Stomach (tissue), 4 donors: ENCODE results near the gene OGFR.

ENCODE experiments used
- EP300 ChIP-seq: sonication (generic); formaldehyde crosslinking; IDR thresholded peaks from one replicate; pipeline ENCODE4 v1.6.1; 2017; ENCODE audit warnings: antibody characterized with exemption
- POLR2A ChIP-seq, 4 donors: fragments of 450-650 bp; IDR thresholded peaks; one replicate each; pipeline ENCODE4 v1.6.1; 2016; ENCODE audit warnings: antibody characterized with exemption in 4 of 4, control low read depth in 2 of 4, mild to moderate bottlenecking in 1 of 4, moderate library complexity in 1 of 4
- TF ChIP-seq, protein P1 (sequence below), 7 experiments: fragments of 450-650 bp in 4 of 7; fragments of 200-600 bp in 3 of 7; sonication (generic) in 3 of 7; IDR thresholded peaks; one replicate each; pipeline ENCODE4 v1.5.1; 2016 to 2019; ENCODE audit warnings: antibody characterized with exemption in 7 of 7, control low read depth in 2 of 7, mild to moderate bottlenecking in 1 of 7

DNA sequence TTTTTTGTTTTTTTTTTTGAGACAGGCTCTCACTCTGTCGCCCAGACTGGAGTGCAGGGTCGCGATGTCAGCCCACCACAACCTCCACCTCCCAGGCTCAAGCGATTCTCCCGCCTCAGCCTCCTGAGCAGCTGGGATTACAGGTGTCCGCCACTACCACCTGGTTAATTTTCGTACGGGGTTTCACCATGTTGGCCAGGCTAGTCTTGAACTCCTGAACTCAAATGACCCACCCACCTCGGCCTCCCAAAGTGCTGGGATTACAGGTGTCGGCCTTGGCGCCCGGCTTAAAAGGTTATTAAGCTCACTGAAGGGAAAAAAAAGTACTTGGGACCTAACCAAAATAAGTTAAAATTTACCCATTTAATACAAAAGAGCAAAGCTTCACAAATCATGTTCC is 55.1 kb downstream of the OGFR start:
- TF ChIP-seq, protein P1, sequence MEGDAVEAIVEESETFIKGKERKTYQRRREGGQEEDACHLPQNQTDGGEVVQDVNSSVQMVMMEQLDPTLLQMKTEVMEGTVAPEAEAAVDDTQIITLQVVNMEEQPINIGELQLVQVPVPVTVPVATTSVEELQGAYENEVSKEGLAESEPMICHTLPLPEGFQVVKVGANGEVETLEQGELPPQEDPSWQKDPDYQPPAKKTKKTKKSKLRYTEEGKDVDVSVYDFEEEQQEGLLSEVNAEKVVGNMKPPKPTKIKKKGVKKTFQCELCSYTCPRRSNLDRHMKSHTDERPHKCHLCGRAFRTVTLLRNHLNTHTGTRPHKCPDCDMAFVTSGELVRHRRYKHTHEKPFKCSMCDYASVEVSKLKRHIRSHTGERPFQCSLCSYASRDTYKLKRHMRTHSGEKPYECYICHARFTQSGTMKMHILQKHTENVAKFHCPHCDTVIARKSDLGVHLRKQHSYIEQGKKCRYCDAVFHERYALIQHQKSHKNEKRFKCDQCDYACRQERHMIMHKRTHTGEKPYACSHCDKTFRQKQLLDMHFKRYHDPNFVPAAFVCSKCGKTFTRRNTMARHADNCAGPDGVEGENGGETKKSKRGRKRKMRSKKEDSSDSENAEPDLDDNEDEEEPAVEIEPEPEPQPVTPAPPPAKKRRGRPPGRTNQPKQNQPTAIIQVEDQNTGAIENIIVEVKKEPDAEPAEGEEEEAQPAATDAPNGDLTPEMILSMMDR (IDR thresholded peaks at IDR 0.05), result no peak
- TF ChIP-seq EP300, result no peak
- no peak for TF ChIP-seq POLR2A (IDR thresholded peaks at IDR 0.05)
